SK-N-SH (cell line): ENCODE measurements around the gene ZFAND6.

Source experiments
- CTCF ChIP-seq: fragments of 200-600 bp; sonication (generic); IDR thresholded peaks from 2 replicates; pipeline ENCODE4 v1.6.1; 2017; ENCODE audit warnings: antibody characterized with exemption, mild to moderate bottlenecking, moderate library complexity
- NFIC ChIP-seq: IDR thresholded peaks from 2 replicates; pipeline ENCODE4 v1.4.0; 2012; ENCODE audit warnings: borderline replicate concordance
- POLR2AphosphoS5 ChIP-seq: IDR thresholded peaks from 2 replicates; pipeline ENCODE4 v1.6.1; 2012; ENCODE audit warnings: low read depth, low read length
- RCOR1 ChIP-seq: fragments of 150-350 bp; IDR thresholded peaks from 2 replicates; pipeline ENCODE4 v1.6.1; 2017; ENCODE audit warnings: antibody characterized with exemption, low read length
- SMC3 ChIP-seq: IDR thresholded peaks from 2 replicates; pipeline ENCODE4 v1.6.1; 2012; ENCODE audit warnings: low read depth, low read length, improper control_type of control experiment

- TF ChIP-seq SMC3: no peak
- TF ChIP-seq CTCF: no peak
- TF ChIP-seq RCOR1: no peak
- TF ChIP-seq NFIC: no peak
- TF ChIP-seq POLR2AphosphoS5: no peak
Measured at GRCh38 chr15:80105193-80105592, 45.7 kb downstream of the ZFAND6 start.
